ENCODE measurements around the gene SNORC. TPM values are rescaled to one million over a fixed set of nuclear protein-coding genes. Genes with fewer than 3 reads are reported as not detected.

SNORC gene
- total and polyA plus RNA-seq, 2 of the 4 experiments (the other 2 are of a cell fraction): under 0.01 to 0.67 TPM

DNA sequence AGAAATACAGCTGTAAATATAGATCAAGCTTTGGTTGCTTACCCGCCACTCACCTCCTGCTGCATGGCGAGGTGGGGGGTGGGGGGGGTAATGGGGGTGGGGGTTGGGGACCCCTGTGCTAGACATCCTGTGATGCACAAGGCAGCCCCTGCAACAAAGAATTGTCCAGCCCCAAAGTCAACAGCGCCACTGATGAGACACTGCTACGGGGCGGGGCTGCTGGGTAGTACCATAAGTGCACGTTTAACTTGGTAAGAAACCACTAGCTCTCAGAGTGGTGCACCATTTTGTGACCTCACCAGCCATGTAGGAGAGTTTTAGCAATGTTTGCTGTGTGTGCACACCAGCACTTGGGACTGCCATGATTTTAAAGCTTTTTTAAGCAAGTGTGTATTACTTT lies 40.3 kb downstream of the SNORC start:
- H4K5ac ChIP-seq (ENCODE audit: low read depth, low read length): no peak overlapping the region
- no peak overlapping the region for H2BK120ac ChIP-seq (ENCODE audit: low read depth, low read length)
- in situ Hi-C loops (cut with MboI; ENCODE audit: low sequenced_read_pairs): no loop called here
- H3K4ac ChIP-seq (ENCODE audit: low read depth, low read length): no peak overlapping the region
- no peak overlapping the region for H4K8ac ChIP-seq (ENCODE audit: low read depth in 2 of 2, low read length in 2 of 2)
- H3K4me2 ChIP-seq (ENCODE audit: low read depth, low read length): no peak overlapping the region
- H3K36me3 ChIP-seq (ENCODE audit: control insufficient read depth, insufficient read depth, low read length): no peaks in the 10 kb centered on the region
- ChIA-PET POLR2A (ENCODE audit: unreplicated experiment) (no interaction called here), CTCF (no interaction called here)
- dilution Hi-C loops (cut with HindIII; ENCODE audit: low sequenced_read_pairs, unreplicated experiment): no loop called here
- H3K14ac ChIP-seq (replicated peaks; ENCODE audit: low read depth, low read length): no peak overlapping the region
- no peak overlapping the region for H2BK5ac ChIP-seq (ENCODE audit: low read depth, low read length, poor library complexity, severe bottlenecking)
- no peak overlapping the region for H2BK15ac ChIP-seq (ENCODE audit: low read depth, low read length)
- no peak overlapping the region for H3K23ac ChIP-seq (ENCODE audit: low read depth, low read length)
- no peaks in the 10 kb centered on the region for H4K20me1 ChIP-seq (ENCODE audit: insufficient read depth, low read length)
- no peak overlapping the region for H3K4me3 ChIP-seq (ENCODE audit: insufficient read depth, low read depth, low read length)
- H3K9me1 ChIP-seq (ENCODE audit: insufficient read depth, low read length): no peaks in the 10 kb centered on the region
- no peak overlapping the region for H2AK5ac ChIP-seq (ENCODE audit: low read depth, low read length)
- H3K79me1 ChIP-seq (ENCODE audit: low read depth in 1 of 2, low read length in 2 of 2): no peaks in the 10 kb centered on the region
- no TSS peak for BruUV-seq (replicated peaks)
- DNase-seq (no peak), ATAC-seq (ENCODE audit: low read depth) (no peak)
- no peak overlapping the region for H3K18ac ChIP-seq (ENCODE audit: low read depth, low read length)
- no peaks in the 10 kb centered on the region for H3K9me3 ChIP-seq (ENCODE audit: control insufficient read depth, insufficient read depth, low read length)
- no peak overlapping the region for H3K56ac ChIP-seq (ENCODE audit: extremely low read depth, insufficient read depth, low read length)
- no peaks in the 10 kb centered on the region for H3K4me1 ChIP-seq (ENCODE audit: control insufficient read depth, insufficient read depth, low read length)
- H3K9ac ChIP-seq (ENCODE audit: low read depth, low read length): no peak overlapping the region
- H4K91ac ChIP-seq (ENCODE audit: insufficient read depth, low read depth, low read length): no peak overlapping the region
- intact Hi-C loops (cut with micrococcal nuclease): no loop called here
- TF ChIP-seq, protein P1, sequence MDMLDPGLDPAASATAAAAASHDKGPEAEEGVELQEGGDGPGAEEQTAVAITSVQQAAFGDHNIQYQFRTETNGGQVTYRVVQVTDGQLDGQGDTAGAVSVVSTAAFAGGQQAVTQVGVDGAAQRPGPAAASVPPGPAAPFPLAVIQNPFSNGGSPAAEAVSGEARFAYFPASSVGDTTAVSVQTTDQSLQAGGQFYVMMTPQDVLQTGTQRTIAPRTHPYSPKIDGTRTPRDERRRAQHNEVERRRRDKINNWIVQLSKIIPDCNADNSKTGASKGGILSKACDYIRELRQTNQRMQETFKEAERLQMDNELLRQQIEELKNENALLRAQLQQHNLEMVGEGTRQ (IDR thresholded peaks at IDR 0.05; ENCODE audit: low read depth, low read length): no peak
- TF ChIP-seq CHD1 (IDR thresholded peaks at IDR 0.05; ENCODE audit: low read depth, low read length): no peak
- TF ChIP-seq POLR2A (IDR thresholded peaks at IDR 0.05; ENCODE audit: low read depth, low read length): no peak
- no peak for TF ChIP-seq RAD21 (IDR thresholded peaks at IDR 0.05; ENCODE audit: low read length)
- TF ChIP-seq NFE2L2 (IDR thresholded peaks at IDR 0.05; ENCODE audit: low read depth, low read length): no peak
- TF ChIP-seq FOS (IDR thresholded peaks at IDR 0.05; ENCODE audit: low read depth, low read length): no peak
- TF ChIP-seq RFX5 (IDR thresholded peaks at IDR 0.05; ENCODE audit: low read depth, low read length): no peak
- TF ChIP-seq SMC3 (IDR thresholded peaks at IDR 0.05; ENCODE audit: low read depth, low read length): no peak
- WGBS, 2 experiments (ENCODE audit: extremely low coverage in 2 of 2, insufficient read length in 1 of 2): no CpG with 5 or more reads among the region's 6 CpGs
- peaks cover 5% of the 10 kb centered on the region; the same call in 1 of the 2 replicates for H3K27me3 ChIP-seq (ENCODE audit: control insufficient read depth, insufficient read depth, low read length)
- no peak overlapping the region for H2AFZ ChIP-seq (replicated peaks; ENCODE audit: low read length, poor library complexity)
- no peak overlapping the region for H2AK9ac ChIP-seq (replicated peaks; ENCODE audit: low read depth, low read length, poor library complexity)
- H2BK20ac ChIP-seq (ENCODE audit: low read depth, low read length): no peak overlapping the region
- H3K27ac ChIP-seq (ENCODE audit: insufficient read depth, low read length): no peak overlapping the region
